Tibial nerve (tissue), 3 donors: ENCODE data around the gene STAM.

Experiments
- POLR2A ChIP-seq, 2 donors: fragments of 450-650 bp; IDR thresholded peaks; one replicate each; pipeline ENCODE4 v1.6.1; 2017; ENCODE audit warnings: antibody characterized with exemption in 2 of 2, mild to moderate bottlenecking in 2 of 2, moderate library complexity in 2 of 2
- TF ChIP-seq, protein P1 (sequence below), 5 experiments: fragments of 200-600 bp in 3 of 5; fragments of 450-650 bp in 2 of 5; sonication (generic) in 3 of 5; IDR thresholded peaks; one replicate each; pipeline ENCODE4 v1.5.1; 2016 to 2019; ENCODE audit warnings: antibody characterized with exemption in 5 of 5, mild to moderate bottlenecking in 3 of 5, moderate library complexity in 2 of 5

DNA sequence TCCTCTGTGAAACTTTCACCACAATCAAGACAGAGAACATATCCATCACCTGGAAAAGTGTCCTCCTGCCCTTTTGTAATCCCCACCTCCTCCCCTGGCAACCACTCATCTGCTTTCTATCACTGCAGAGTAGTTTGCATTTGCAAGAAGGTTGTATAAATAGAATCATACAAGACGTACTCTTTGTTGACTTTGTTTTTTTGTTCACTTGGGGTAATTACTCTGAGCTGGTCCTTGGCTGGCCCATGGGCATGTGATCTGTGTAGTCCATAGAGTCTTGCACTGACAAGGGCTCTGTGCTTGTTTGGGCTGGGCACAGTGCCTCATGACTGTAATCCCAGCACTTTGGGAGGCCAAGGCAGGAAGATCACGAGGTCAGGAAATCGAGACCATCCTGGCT lies 19.0 kb upstream of the STAM start:
- no peak for TF ChIP-seq POLR2A (IDR thresholded peaks at IDR 0.05)
- TF ChIP-seq, protein P1, sequence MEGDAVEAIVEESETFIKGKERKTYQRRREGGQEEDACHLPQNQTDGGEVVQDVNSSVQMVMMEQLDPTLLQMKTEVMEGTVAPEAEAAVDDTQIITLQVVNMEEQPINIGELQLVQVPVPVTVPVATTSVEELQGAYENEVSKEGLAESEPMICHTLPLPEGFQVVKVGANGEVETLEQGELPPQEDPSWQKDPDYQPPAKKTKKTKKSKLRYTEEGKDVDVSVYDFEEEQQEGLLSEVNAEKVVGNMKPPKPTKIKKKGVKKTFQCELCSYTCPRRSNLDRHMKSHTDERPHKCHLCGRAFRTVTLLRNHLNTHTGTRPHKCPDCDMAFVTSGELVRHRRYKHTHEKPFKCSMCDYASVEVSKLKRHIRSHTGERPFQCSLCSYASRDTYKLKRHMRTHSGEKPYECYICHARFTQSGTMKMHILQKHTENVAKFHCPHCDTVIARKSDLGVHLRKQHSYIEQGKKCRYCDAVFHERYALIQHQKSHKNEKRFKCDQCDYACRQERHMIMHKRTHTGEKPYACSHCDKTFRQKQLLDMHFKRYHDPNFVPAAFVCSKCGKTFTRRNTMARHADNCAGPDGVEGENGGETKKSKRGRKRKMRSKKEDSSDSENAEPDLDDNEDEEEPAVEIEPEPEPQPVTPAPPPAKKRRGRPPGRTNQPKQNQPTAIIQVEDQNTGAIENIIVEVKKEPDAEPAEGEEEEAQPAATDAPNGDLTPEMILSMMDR (IDR thresholded peaks at IDR 0.05) = no peak
